ENCODE measurements around the gene ATP2B3.

ATP2B3 gene

GRCh38 chrX:153621949-153622598 is 104.6 kb downstream of the ATP2B3 start:
- Histone ChIP-seq H3K36me3 (ENCODE audit: low read length) (no peaks in the 10 kb centered on the region), H2AFZ (ENCODE audit: low read depth, low read length, severe bottlenecking) (no peak overlapping the region), H4K20me1 (ENCODE audit: low read depth, low read length) (no peaks in the 10 kb centered on the region), H3F3A (ENCODE audit: insufficient read depth) (no peaks in the 10 kb centered on the region), H3K79me2 (ENCODE audit: insufficient read depth, low read length) (no peaks in the 10 kb centered on the region), H3K27ac (ENCODE audit: low read depth, low read length) (no peak overlapping the region), H3K9me2 (replicated peaks; ENCODE audit: insufficient read depth, low read length) (no peaks in the 10 kb centered on the region), H3K27me3 (ENCODE audit: low read length) (no peaks in the 10 kb centered on the region), H3K4me3 (ENCODE audit: insufficient read depth, low read length, poor library complexity, severe bottlenecking) (no peak overlapping the region), H3K4me2 (ENCODE audit: low read depth, low read length, poor library complexity, severe bottlenecking) (no peak overlapping the region), H3K9me3 (ENCODE audit: insufficient read depth, low read length) (no peaks in the 10 kb centered on the region), H3K9ac (ENCODE audit: low read length) (no peak overlapping the region)
- TF ChIP-seq CTCF (IDR thresholded peaks at IDR 0.05; ENCODE audit: insufficient read depth, low read length, poor library complexity, severe bottlenecking) (no peak), EZH2phosphoT487 (conservative IDR thresholded peaks at IDR 0.05; ENCODE audit: low read length) (no peak)

- TF ChIP-seq CTCF (IDR thresholded peaks at IDR 0.05; ENCODE audit: insufficient read depth, low read length, poor library complexity, severe bottlenecking) = no peak
- TF ChIP-seq EZH2phosphoT487 (conservative IDR thresholded peaks at IDR 0.05; ENCODE audit: low read length) = no peak
- Histone ChIP-seq H3K27me3 (ENCODE audit: low read length) (no peaks in the 10 kb centered on the region), H3K9me2 (replicated peaks; ENCODE audit: insufficient read depth, low read length) (no peaks in the 10 kb centered on the region), H3K27ac (ENCODE audit: low read depth, low read length) (no peak overlapping the region), H3K9me3 (ENCODE audit: insufficient read depth, low read length) (no peaks in the 10 kb centered on the region), H4K20me1 (ENCODE audit: low read depth, low read length) (no peaks in the 10 kb centered on the region), H3F3A (ENCODE audit: insufficient read depth) (no peaks in the 10 kb centered on the region), H3K79me2 (ENCODE audit: insufficient read depth, low read length) (no peaks in the 10 kb centered on the region), H3K9ac (ENCODE audit: low read length) (no peak overlapping the region), H2AFZ (ENCODE audit: low read depth, low read length, severe bottlenecking) (no peak overlapping the region), H3K4me3 (ENCODE audit: insufficient read depth, low read length, poor library complexity, severe bottlenecking) (no peak overlapping the region), H3K36me3 (ENCODE audit: low read length) (no peaks in the 10 kb centered on the region), H3K4me2 (ENCODE audit: low read depth, low read length, poor library complexity, severe bottlenecking) (no peak overlapping the region)
Measured at GRCh38 chrX:153622661-153623309, 105.3 kb downstream of the ATP2B3 start.

- H4K20me1 ChIP-seq (ENCODE audit: low read depth, low read length) = no peaks in the 10 kb centered on the region
- no peak overlapping the region for H3K9ac ChIP-seq (ENCODE audit: low read length)
- no peak overlapping the region for H2AFZ ChIP-seq (ENCODE audit: low read depth, low read length, severe bottlenecking)
- no peak for TF ChIP-seq EZH2phosphoT487 (conservative IDR thresholded peaks at IDR 0.05; ENCODE audit: low read length)
- no peak for TF ChIP-seq CTCF (IDR thresholded peaks at IDR 0.05; ENCODE audit: insufficient read depth, low read length, poor library complexity, severe bottlenecking)
- H3K9me3 ChIP-seq (ENCODE audit: insufficient read depth, low read length) = no peaks in the 10 kb centered on the region
- no peak overlapping the region for H3K4me3 ChIP-seq (ENCODE audit: insufficient read depth, low read length, poor library complexity, severe bottlenecking)
- H3K27me3 ChIP-seq (ENCODE audit: low read length) = no peaks in the 10 kb centered on the region
- no peaks in the 10 kb centered on the region for H3F3A ChIP-seq (ENCODE audit: insufficient read depth)
- no peak overlapping the region for H3K4me2 ChIP-seq (ENCODE audit: low read depth, low read length, poor library complexity, severe bottlenecking)
- H3K9me2 ChIP-seq (replicated peaks; ENCODE audit: insufficient read depth, low read length) = no peaks in the 10 kb centered on the region
- no peaks in the 10 kb centered on the region for H3K36me3 ChIP-seq (ENCODE audit: low read length)
- no peak overlapping the region for H3K27ac ChIP-seq (ENCODE audit: low read depth, low read length)
- no peaks in the 10 kb centered on the region for H3K79me2 ChIP-seq (ENCODE audit: insufficient read depth, low read length)
Measured at GRCh38 chrX:153623310-153624029, 106.0 kb downstream of the ATP2B3 start.

Data from SU-DHL-6 (cell line).